SU-DHL-6 (cell line): ENCODE results near the gene SMOC1.

ENCODE experiments used
- H2AFZ ChIP-seq: fragments of 200-600 bp; sonication (generic); 2 replicates; pipeline ENCODE4 v1.6.1; 2014; ENCODE audit warnings: low read depth, mild to moderate bottlenecking, moderate library complexity, mixed read lengths, antibody characterized with exemption, low read length; ENCODE audit not compliant: severe bottlenecking
- H3F3A ChIP-seq: fragments of 200-600 bp; shearing (Covaris generic); 2 replicates; pipeline ENCODE4 v1.6.0; 2016; ENCODE audit warnings: antibody characterized with exemption, mild to moderate bottlenecking; ENCODE audit not compliant: insufficient read depth
- H3K27ac ChIP-seq: fragments of 200-600 bp; sonication (generic); 2 replicates; pipeline ENCODE4 v1.5.1; 2016; ENCODE audit warnings: low read depth, mild to moderate bottlenecking, low read length, moderate library complexity, mixed read lengths
- H3K27me3 ChIP-seq: fragments of 200-600 bp; sonication (generic), shearing (Covaris generic); 2 replicates; pipeline ENCODE4 v1.6.0; 2014; ENCODE audit warnings: mild to moderate bottlenecking, low read length
- H3K36me3 ChIP-seq: fragments of 200-600 bp; sonication (generic); 2 replicates; pipeline ENCODE4 v1.6.1; 2014; ENCODE audit warnings: mild to moderate bottlenecking, low read length, mixed read lengths
- H3K4me2 ChIP-seq: fragments of 300-600, 200-600 bp; shearing (Covaris generic), sonication (generic); 2 replicates; pipeline ENCODE4 v1.6.0; 2014; ENCODE audit warnings: low read length, low read depth, mild to moderate bottlenecking; ENCODE audit not compliant: poor library complexity, severe bottlenecking
- H3K4me3 ChIP-seq: fragments of 200-600 bp; sonication (generic); 2 replicates; pipeline ENCODE4 v1.5.1; 2014; ENCODE audit warnings: antibody characterized with exemption, low read length, mild to moderate bottlenecking, mixed read lengths; ENCODE audit not compliant: insufficient read depth, poor library complexity, severe bottlenecking
- H3K79me2 ChIP-seq: fragments of 200-600 bp; sonication (generic); 2 replicates; pipeline ENCODE4 v1.6.1; 2014; ENCODE audit warnings: mild to moderate bottlenecking, low read length, moderate library complexity; ENCODE audit not compliant: insufficient read depth
- H3K9ac ChIP-seq: fragments of 200-600 bp; sonication (generic); 2 replicates; pipeline ENCODE4 v1.7.0; 2014; ENCODE audit warnings: mild to moderate bottlenecking, low read length
- H3K9me2 ChIP-seq: fragments of 200-600 bp; sonication (generic); replicated peaks from 2 replicates; pipeline ENCODE4 v1.6.1; 2014; ENCODE audit warnings: low read length; ENCODE audit not compliant: insufficient read depth
- H3K9me3 ChIP-seq: fragments of 200-600 bp; sonication (generic); 2 replicates; pipeline ENCODE4 v1.6.1; 2014; ENCODE audit warnings: low read length, mixed read lengths; ENCODE audit not compliant: insufficient read depth
- H4K20me1 ChIP-seq: fragments of 200-600 bp; sonication (generic); 2 replicates; pipeline ENCODE4 v1.6.1; 2014; ENCODE audit warnings: low read depth, mild to moderate bottlenecking, antibody characterized with exemption, low read length, moderate library complexity, mixed read lengths
- CTCF ChIP-seq: fragments of 200-600 bp; sonication (generic); IDR thresholded peaks from one replicate; pipeline ENCODE4 v1.5.1; 2017; ENCODE audit warnings: antibody characterized with exemption, mild to moderate bottlenecking, low read length, moderate library complexity; ENCODE audit not compliant: insufficient read depth, poor library complexity, severe bottlenecking
- EZH2phosphoT487 ChIP-seq: fragments of 200-600 bp; sonication (generic), shearing (Covaris generic); conservative IDR thresholded peaks from 2 replicates; pipeline ENCODE4 v1.6.1; 2018; ENCODE audit warnings: mild to moderate bottlenecking, antibody characterized with exemption, low read length, moderate library complexity, mixed read lengths

SMOC1 gene

GRCh38 chr14:70033116-70033515 lies 153.9 kb downstream of the SMOC1 start:
- H3K9me2 ChIP-seq = no peaks in the 10 kb centered on the region

GRCh38 chr14:70033561-70033960 lies 154.3 kb downstream of the SMOC1 start:
- no peaks in the 10 kb centered on the region for H3K36me3 ChIP-seq
- H3K79me2 ChIP-seq = no peaks in the 10 kb centered on the region
- H3K27ac ChIP-seq = no peak overlapping the region
- H4K20me1 ChIP-seq = no peaks in the 10 kb centered on the region
- no peaks in the 10 kb centered on the region for H3K9me2 ChIP-seq
- H3F3A ChIP-seq = no peaks in the 10 kb centered on the region
- H3K9ac ChIP-seq = no peak overlapping the region
- H2AFZ ChIP-seq = no peak overlapping the region
- H3K4me2 ChIP-seq = no peak overlapping the region
- no peaks in the 10 kb centered on the region for H3K27me3 ChIP-seq
- TF ChIP-seq EZH2phosphoT487 = no peak
- no peak for TF ChIP-seq CTCF
- no peaks in the 10 kb centered on the region for H3K9me3 ChIP-seq
- H3K4me3 ChIP-seq = no peak overlapping the region

More at GRCh38 chr14:70033116-70033515, 153.9 kb downstream of the SMOC1 start:
- H3K36me3 ChIP-seq = no peaks in the 10 kb centered on the region
- H3F3A ChIP-seq = no peaks in the 10 kb centered on the region
- H3K27ac ChIP-seq = no peak overlapping the region
- no peak overlapping the region for H3K4me2 ChIP-seq
- H3K9me3 ChIP-seq = no peaks in the 10 kb centered on the region
- H3K79me2 ChIP-seq = no peaks in the 10 kb centered on the region
- H4K20me1 ChIP-seq = no peaks in the 10 kb centered on the region
- no peak overlapping the region for H3K4me3 ChIP-seq
- no peak for TF ChIP-seq CTCF
- TF ChIP-seq EZH2phosphoT487 = no peak
- H2AFZ ChIP-seq = no peak overlapping the region
- no peaks in the 10 kb centered on the region for H3K27me3 ChIP-seq
- H3K9ac ChIP-seq = no peak overlapping the region

GRCh38 chr14:70034257-70034656 lies 155.0 kb downstream of the SMOC1 start:
- no peak overlapping the region for H3K4me3 ChIP-seq
- H3K4me2 ChIP-seq = no peak overlapping the region
- no peak overlapping the region for H3K27ac ChIP-seq
- H3K9me2 ChIP-seq = no peaks in the 10 kb centered on the region
- H2AFZ ChIP-seq = no peak overlapping the region
- no peaks in the 10 kb centered on the region for H4K20me1 ChIP-seq
- no peaks in the 10 kb centered on the region for H3K79me2 ChIP-seq
- no peaks in the 10 kb centered on the region for H3K9me3 ChIP-seq
- H3K36me3 ChIP-seq = no peaks in the 10 kb centered on the region
- H3F3A ChIP-seq = no peaks in the 10 kb centered on the region
- TF ChIP-seq EZH2phosphoT487 (no peak), CTCF (no peak)
- no peaks in the 10 kb centered on the region for H3K27me3 ChIP-seq
- no peak overlapping the region for H3K9ac ChIP-seq

GRCh38 chr14:70036665-70037064 lies 157.4 kb downstream of the SMOC1 start:
- Histone ChIP-seq H3K79me2 (no peaks in the 10 kb centered on the region), H4K20me1 (no peaks in the 10 kb centered on the region), H3K9ac (no peak overlapping the region), H3K36me3 (no peaks in the 10 kb centered on the region), H3K4me2 (no peak overlapping the region), H3K4me3 (no peak overlapping the region), H3K27ac (no peak overlapping the region), H3F3A (no peaks in the 10 kb centered on the region), H3K27me3 (no peaks in the 10 kb centered on the region), H3K9me3 (no peaks in the 10 kb centered on the region), H3K9me2 (no peaks in the 10 kb centered on the region), H2AFZ (no peak overlapping the region)
- TF ChIP-seq CTCF = no peak
- no peak for TF ChIP-seq EZH2phosphoT487
